ENCODE measurements around the gene FSTL1.

GRCh38 chr3:120442975-120443517, 7.7 kb downstream of the FSTL1 start:
- TF ChIP-seq CTCF (IDR thresholded peaks at IDR 0.05), result no peak
- TF ChIP-seq POLR2AphosphoS5 (IDR thresholded peaks at IDR 0.05), result no peak
